SH-SY5Y (cell line): ENCODE measurements around the gene CCDC88C.

Experiments used
- GATA2 ChIP-seq: IDR thresholded peaks from 2 replicates; pipeline ENCODE4 v1.6.1; 2011; ENCODE audit warnings: mild to moderate bottlenecking, low read depth, low read length
- GATA3 ChIP-seq: IDR thresholded peaks from 2 replicates; pipeline ENCODE4 v1.6.1; 2011; ENCODE audit warnings: low read depth, mild to moderate bottlenecking, low read length, moderate library complexity

Gene CCDC88C

GRCh38 chr14:91249841-91250616 is 167.6 kb downstream of the CCDC88C start:
- TF ChIP-seq GATA3: no peak
- no peak for TF ChIP-seq GATA2

GRCh38 chr14:91246051-91246852 is 171.4 kb downstream of the CCDC88C start:
- TF ChIP-seq GATA3 (no peak), GATA2 (no peak)

GRCh38 chr14:91245029-91245428 is 172.6 kb downstream of the CCDC88C start:
- TF ChIP-seq GATA2 (no peak), GATA3 (no peak)

- no peak for TF ChIP-seq GATA2
- no peak for TF ChIP-seq GATA3
Observed at GRCh38 chr14:91244501-91244901, 173.1 kb downstream of the CCDC88C start, which contains the start of gene GPR68. TSS of gene GPR68 (minus strand) at chr14:91244704. CDS start at chr14:91235050, 9,654 bp downstream.

GRCh38 chr14:91243074-91243471 is 174.5 kb downstream of the CCDC88C start:
- TF ChIP-seq GATA2: no peak
- TF ChIP-seq GATA3: no peak

GRCh38 chr14:91242635-91243034 is 175.0 kb downstream of the CCDC88C start:
- TF ChIP-seq GATA2 (no peak), GATA3 (no peak)

- TF ChIP-seq GATA3 (no peak), GATA2 (no peak)
Observed at GRCh38 chr14:91241863-91242262, 175.8 kb downstream of the CCDC88C start.

GRCh38 chr14:91238661-91239060 is 179.0 kb downstream of the CCDC88C start:
- TF ChIP-seq GATA3 (no peak), GATA2 (no peak)

GRCh38 chr14:91238085-91238484 is 179.5 kb downstream of the CCDC88C start:
- no peak for TF ChIP-seq GATA3
- no peak for TF ChIP-seq GATA2

GRCh38 chr14:91237219-91237618 is 180.4 kb downstream of the CCDC88C start:
- TF ChIP-seq GATA2 (no peak), GATA3 (no peak)

GRCh38 chr14:91235841-91236240 is 181.8 kb downstream of the CCDC88C start:
- TF ChIP-seq GATA3: no peak
- TF ChIP-seq GATA2: no peak

- TF ChIP-seq GATA2 (no peak), GATA3 (no peak)
Observed at GRCh38 chr14:91234791-91235114, 182.9 kb downstream of the CCDC88C start.

GRCh38 chr14:91233936-91234790 is 183.5 kb downstream of the CCDC88C start:
- no peak for TF ChIP-seq GATA3
- no peak for TF ChIP-seq GATA2

- no peak for TF ChIP-seq GATA2
- TF ChIP-seq GATA3: no peak
Observed at GRCh38 chr14:91232603-91233002, 185.0 kb downstream of the CCDC88C start.
